ENCODE data around the gene CCDC51.
"Not testable (repeated sequence)": the region's sequence is repeated elsewhere in the genome, so short reads cannot be mapped to it uniquely, and the experiment has no call there.

The CCDC51 gene

DNA sequence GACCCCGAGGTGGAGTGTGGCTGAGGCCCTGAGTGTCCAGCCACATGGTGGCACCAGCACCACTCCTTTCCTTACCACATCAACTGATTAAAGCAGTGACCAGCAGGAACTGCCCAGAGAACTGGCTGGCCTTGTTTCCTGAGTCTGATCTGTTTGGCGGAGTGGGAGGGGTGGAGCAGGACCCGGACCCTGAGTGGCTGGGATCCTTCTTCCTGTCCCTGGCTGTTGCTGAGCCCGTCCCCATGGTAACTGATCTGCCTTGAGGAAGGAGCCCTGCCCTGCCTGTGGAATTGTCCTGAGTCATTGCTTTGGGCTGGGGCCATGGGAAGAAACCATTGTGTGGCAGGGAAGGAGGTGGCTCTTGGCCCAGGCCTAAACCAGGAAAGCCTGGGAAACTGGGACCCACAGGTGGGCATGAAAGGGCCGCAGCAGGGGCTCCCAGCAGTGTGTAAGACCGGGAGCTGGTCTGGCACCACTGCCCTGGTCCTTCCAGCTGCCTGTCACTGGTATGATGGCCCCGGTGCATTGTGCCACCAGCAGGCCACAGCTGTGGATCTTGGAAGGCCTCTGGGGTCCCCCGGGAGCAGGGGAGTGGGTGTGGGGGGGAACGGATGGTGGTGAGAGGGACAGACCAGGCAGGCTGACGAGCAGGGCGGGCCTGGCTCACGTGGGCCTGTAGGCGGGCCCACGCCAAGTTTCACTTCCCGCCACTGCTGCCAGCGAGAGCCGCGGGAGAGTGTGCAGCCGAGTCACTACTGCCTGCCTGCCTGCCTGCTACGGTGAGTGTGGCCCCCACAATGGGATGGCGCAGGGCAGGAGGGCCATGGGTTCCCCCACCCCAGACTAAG lies 25.8 kb upstream of the CCDC51 start:
- DNase-seq: peak; percentile 96

DNA sequence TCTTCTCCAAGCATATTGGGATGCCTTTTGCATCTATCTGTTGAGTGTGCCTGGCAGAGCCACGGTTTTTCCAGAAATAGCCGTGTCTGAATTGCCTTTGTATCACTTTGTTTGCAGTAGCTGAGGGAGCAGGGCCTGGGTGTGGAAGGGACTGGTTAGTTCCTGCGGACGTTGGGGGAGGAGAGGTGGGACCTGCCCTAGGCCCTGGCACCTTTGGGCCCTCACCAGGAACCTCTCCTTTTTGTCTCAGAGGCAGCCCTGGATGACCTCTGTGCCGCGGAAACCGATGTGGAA lies 25.3 kb upstream of the CCDC51 start:
- DNase-seq: no peak

DNA sequence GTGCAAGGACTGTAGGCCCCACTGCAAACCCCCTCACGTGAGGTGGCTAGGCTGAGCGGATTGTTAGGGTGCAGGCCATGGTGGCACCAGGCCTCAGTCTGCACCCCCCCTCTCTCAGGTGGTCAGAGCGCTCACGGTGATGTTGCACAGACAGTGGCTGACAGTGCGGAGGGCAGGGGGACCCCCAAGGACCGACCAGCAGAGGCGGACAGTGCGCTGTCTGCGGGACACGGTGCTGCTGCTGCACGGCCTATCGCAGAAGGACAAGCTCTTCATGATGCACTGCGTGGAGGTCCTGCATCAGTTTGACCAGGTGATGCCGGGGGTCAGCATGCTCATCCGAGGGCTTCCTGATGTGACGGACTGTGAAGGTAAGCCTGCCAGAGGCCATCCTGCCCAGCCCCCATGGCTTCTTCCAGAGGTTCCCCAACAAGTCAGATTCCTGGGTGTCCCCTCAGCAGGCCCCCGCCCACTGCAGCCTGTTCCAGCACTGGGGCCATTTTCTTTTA lies 24.8 kb upstream of the CCDC51 start:
- DNase-seq: no peak

DNA sequence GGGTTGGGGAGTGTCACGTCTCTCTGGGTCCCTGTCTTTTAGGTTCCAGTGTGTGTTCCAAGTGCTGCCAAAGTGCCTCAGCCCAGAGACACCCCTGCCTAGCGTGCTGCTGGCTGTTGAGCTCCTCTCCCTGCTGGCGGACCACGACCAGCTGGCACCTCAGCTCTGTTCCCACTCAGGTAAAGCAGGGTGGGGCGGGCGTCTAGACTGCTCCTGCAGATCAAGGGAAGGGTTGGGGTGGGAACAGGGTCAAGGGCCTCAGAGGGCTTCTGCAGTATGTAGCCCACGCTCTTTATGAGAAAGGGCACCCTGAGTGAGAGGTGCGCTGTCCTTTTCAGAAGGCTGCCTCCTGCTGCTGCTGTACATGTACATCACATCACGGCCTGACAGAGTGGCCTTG lies 23.8 kb upstream of the CCDC51 start:
- DNase-seq: no peak

DNA sequence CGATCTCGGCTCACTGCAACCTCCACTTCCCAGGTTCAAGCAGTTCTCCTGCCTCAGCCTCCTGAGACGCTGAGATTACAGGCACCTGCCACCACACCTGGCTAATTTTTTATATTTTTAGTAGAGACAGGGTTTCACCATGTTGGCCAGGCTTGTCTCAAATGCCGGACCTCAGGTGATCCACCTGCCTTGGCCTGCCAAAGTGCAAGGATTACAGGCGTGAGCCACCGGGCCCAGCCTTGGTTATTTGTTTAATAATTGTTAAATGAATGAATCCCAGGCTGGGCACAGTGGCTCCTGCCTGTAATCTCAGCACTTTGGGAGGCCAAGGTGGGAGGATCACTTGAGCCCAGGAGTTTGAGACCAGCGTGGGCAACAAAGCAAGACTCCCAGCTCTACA lies 21.8 kb upstream of the CCDC51 start:
- not testable (repeated sequence) for DNase-seq

DNA sequence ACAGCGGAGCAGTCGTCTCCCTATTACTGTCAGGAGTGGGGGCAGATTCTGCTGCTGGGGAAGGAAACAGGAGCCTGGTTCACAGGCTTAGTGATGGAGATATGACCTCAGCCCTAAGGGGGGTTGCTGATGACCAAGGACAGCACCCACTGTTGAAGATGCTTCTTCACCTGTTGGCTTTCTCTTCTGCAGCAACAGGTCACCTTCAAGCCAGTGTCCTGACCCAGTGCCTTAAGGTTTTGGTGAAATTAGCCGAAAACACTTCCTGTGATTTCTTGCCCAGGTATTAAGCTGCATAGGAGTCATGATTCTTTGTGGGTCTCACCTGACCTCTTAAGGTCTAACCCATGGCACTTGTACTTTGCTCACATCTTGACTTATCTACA lies 20.6 kb upstream of the CCDC51 start:
- DNase-seq: no peak

DNA sequence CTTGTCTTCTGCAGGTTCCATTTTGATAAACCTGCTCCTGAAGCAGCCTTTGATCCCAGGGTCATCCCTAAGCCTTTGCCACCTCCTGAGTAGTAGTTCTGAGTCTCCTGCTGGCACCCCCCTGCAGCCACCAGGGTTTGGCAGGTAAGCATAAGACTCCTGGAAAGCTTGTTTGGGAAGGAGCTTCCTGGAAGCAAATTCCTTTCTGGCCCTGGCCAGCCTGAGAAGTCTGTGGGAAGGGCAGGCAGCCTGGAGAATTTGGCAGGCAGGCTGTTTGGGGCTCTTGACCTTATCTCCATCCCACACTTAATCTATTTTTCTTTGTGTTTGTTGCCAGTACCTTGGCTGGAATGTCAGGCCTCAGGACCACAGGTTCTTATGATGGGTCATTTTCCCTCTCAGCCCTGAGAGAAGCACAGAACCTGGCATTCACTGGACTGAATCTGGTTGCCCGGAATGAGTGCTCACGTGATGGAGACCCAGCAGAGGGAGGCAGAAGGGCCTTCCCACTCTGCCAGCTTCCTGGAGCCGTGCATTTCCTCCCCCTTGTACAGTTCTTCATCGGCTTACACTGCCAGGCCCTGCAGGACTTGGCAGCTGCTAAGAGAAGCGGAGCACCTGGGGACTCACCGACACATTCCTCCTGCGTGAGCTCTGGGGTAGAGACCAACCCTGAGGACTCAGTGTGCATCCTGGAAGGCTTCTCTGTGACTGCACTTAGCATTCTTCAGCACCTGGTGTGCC lies 20.0 kb upstream of the CCDC51 start:
- no peak for DNase-seq

DNA sequence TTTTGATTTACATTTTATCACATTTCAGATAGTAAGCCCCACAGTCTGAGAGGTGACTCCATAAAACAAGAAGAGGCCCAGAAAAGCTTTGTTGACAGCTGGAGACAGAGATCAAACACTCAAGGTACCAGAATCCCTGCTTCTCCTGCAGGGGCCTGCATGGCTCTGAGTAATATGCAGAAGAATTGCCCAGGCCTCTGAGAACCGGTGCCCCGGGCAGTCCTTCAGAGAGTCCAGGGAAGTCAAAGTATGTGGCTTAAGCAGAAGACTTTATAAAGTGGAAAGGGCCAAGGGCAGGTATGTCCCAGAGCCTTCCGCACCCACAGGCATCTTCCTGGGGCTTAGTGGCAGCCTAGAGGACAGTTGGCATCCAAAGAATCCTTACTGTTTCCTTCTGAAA lies 19.4 kb upstream of the CCDC51 start:
- DNase-seq: no peak

DNA sequence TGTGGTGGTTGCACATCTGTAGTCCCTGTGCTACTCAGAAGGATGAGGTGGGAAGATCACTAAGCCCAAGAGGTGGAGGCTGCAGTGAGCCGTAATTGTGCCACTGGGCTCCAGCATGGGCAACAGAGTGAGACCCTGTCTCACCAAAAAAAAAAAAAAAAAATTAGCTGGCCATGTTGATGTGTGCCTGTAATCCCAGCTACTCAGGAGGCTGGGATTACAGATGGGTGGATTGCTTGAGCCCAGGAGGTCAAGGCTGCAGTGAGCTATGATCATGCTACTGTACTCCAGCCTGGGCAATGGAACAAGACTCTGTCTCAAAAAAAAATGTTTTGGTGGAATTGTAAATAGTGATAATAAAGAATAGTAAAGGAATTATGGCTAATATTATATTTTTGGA lies 16.5 kb upstream of the CCDC51 start:
- DNase-seq: no peak

DNA sequence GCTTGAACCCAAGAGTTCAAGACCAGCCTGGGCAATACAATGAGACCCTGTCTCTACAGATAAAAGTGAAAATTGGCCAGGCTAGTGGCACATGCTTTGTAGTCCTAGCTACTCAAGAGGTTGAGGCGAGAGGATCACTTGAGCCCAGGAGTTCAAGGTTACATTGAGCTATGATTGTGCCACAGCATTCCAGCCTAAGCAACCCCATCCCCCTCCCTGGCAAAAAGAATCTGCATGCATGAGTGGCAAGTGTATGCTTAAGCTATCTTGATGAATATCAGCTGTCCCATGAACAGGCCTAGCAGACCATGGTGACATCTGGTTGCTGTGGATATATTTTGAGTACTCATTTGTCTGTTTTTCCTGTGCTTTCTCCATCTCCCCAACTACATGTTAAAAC lies 11.4 kb upstream of the CCDC51 start:
- DNase-seq: no peak

DNA sequence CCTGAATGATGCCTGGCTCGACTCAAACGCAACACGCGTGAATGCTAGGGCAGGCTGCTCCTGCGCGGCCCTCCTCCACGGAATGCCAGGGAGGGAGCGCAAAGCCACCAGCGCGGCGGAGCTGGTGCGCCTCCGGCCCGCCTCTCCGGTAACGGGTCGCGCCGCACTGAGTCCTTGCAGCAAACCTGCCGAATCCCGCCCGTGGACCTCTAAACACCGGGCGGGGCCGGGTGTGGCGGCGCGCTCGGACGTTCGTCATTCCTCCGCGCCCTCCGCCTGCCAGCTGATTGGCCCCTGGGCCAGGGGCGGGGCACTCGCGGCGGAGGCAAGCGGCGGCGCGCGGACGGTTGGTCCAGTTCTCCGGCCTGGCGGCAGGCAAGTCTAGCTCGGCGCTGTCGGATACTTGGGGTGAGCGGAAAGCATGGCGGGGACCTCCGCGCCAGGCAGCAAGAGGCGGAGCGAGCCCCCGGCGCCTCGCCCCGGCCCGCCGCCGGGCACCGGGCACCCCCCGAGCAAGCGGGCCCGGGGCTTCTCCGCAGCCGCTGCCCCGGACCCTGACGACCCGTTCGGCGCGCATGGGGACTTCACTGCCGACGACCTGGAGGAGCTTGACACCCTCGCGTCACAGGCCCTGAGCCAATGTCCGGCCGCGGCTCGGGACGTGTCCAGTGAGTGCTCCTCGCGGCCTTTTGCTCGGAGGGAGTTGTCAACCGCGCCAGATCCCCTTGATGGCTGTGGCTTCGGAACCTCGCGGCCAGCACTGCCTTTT lies 6.7 kb upstream of the CCDC51 start, which contains the start of gene ATRIP:
Gene ATRIP, plus strand, starts transcription at position 313 of the 769 bp plus-strand sequence. Its CDS starts 109 bp downstream, at position 422.
- peak; percentile 96 for DNase-seq

DNA sequence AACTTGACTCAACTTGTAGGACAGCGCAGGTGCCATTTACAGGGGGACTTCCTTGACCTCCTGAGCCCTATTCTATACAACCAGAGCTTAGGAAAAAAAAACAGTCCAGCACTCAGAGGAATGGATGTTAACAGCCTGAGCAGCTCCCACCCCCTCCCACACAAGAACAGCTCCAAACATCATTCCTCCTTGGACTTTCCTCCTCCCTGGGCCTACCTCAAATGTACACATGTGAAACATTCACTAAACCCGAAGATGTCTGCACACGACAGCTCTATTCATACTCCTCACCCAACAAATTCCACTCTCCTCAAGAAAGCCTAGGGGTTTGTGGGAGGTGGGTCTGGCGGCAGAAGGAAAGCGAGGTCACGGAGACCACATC lies 6.1 kb upstream of the CCDC51 start:
- DNase-seq: peak; percentile 19

DNA sequence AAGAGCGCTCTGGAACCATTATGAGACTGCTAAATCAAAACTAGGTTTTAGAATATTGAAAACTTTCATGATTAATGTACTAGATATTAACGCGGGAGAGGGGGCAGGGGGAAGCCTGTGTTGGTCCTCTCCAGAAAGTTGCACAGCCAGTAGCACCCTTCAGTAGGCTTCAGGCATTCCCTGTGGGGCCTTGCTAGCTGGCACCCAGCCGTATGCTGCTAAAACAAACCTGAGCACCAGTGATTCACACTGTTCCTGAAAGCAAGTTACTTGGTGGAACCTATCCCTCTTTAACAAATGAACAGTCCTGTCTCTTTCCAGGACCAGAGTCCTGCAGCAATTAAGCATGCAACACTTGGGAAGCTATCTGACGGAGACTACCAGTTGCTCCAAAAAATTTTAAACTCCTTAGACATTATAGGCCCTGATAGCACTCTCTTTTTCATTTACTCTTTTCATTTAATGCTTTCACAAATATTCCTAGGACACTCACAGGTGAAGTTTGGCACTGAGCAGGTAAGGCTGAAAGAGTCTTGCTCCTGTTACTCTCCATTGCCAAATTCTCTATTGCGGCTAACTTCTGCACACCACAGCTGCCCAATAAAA lies 5.5 kb upstream of the CCDC51 start:
- DNase-seq: no peak

DNA sequence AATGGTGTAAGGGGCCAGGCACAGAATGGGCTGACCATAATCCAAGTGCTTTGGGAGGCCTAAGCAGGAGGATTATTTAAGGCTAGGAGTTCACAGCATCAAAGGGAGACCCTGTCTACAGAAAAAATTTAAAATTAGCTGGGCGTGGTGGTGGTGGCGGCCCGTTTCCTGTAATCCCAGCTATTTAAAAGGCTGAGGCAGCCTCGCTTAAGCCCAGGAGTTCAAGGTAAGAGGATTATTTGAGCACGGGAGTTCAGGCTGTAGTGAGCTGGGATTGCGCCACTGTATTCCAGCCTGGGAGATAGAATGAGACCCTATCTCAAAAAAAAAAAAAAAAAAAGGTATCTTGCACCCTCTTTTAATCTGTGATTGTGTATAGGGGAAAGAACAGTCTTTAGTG lies 2.0 kb upstream of the CCDC51 start:
- no peak for DNase-seq

DNA sequence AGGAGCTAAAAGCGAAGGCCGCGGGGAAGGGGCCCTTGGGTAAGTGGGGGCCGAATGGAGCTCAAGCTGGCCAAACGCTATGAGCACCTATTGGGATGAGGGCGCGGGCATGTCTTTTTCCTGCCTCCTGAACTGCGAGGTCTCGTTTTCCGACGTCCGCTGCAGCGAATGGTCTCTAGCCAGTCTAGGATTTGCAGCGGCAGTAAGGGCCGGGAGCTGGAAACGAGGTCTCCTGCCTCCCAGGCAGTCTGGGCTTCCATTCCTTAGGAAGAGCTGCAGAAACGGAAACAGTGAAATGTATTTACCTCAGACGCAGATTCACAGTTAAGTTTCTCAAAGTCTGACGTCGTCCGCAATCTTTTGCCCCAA lies 655 bp upstream of the CCDC51 start:
- DNase-seq: peak; percentile 35

DNA sequence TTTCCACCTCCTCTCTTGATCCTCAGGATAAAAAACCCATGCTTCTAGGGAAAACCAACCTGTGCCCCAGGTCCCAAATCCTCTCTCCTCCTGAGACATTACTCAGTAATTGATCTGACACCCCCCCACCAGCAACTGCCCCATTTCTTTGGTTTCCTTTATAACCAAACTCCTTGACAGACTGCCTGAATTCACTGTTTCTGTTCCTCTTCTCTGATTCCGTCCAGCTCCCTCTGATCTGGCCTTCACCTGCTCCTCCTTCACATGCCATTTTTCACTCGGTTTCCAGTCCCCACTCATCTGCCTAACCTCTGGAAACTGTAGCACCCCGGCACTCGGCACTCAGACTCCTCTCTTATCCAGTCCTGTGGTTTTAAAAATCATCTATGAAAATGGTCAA lies 2.1 kb downstream of the CCDC51 start:
- no peak for DNase-seq

DNA sequence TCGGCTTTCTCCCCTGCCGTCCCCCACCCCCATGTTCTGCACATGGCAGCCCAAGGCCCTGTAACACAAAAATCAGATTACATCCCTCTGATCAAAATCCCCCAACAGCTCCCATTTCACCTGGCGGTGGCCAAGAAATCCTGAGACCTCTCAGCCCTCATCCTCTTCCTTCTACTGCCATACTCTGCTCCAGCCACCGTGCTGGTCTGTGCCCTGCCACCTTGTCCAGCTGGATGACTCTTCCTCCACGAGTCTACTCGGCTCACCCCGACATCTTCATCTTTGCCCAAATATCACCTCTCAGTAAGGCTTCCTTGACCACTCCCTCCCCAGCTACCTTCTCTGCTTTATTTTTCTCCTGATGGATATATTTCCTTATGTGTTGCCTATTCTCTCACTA lies 3.1 kb downstream of the CCDC51 start:
- DNase-seq: no peak

DNA sequence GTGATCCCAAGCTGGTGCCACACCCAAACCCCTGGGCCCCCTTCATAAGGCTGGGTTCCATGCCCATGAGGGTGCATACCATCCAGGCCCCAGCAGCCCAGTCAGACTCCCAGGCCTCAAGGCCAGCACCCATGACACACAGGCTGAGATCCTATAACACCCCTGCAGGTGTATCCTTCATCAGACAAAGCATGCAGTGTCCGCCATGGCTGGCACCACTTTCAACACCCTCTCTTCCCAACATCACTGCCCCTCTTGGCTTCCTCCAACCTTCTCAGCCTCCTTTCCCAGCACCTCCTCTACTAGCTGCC lies 3.5 kb downstream of the CCDC51 start:
- DNase-seq: no peak

DNA sequence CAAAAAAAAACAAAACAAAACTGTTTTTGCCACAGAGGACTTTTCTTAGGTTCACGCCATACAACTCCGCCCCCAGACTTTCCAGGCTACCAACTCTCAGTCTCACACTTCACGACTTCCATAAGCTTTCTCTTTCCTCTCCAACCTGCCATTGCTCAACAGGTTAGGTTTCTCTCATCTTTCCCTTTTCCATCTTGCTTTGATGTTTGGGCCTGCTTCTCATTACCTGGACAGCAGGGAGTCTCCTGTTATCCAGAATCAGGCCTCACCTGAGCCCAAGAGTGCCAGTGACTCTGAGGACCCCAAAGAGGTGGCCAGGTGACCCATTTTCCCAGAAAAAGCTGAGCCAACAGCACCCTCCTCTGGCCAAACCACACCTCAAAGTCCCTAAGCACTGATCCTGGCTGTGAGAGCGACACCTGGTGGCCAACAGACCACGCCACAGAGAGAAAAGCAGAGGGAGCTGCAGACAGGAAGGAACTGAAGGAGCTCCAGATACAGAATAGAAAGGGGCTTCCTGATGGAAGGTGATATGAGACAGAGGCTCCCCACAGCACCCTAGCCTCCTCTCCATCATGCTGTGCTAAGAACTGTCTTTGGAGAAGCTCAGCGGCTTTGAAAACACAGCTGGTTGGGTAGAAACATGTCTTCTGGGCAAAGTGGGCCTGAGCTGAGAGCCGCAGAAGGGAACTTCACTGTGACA lies 4.0 kb downstream of the CCDC51 start:
- peak; percentile 93 for DNase-seq

DNA sequence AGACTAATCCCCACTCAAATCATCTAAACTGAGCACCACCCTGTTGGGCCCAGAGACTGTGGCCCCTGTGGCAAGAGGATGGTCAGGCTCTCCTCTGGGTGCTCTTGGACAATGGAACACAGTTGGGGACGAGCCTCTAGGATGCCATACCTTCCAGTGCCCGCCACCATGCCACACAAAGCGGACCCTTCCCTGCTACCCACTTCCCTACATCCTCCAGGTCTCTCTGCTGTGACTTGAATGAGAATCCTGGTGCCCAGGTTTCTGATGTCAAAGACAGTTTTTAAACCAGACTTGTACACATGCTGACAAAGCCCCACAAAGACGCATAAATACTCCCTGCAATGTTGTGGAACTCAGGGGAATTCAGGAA lies 4.7 kb downstream of the CCDC51 start:
- DNase-seq: no peak

DNA sequence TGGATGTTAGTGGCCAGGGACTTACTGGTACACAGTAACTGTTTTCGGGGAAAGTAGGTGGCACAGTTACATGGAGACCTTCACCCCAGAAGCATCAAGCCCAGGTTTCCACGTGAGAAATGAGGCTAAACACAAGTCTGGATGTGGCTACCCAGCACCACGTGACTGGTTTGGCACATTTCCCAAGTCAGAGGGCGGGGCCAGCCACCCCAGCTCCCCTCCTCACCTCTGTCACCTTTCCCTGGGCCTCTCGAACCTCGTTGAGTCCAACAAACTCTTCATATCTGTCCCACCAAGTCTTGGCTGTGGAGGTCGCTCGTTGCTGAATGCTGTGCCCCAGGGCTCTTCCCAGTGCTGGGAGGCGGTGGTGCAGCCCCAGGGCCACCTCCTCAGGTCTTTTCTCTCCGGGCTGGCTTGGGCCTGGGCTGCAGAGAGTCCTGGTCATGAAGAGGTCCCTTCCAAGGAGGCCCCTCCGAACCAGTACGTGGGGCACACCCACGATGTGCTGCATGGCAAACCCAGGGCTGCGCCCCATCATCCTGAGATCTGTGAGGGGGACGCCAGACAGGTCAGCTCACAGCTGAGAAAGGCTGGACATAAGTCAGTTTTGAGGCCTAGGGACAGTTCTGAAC lies 5.2 kb downstream of the CCDC51 start:
- peak; percentile 30 for DNase-seq

DNA sequence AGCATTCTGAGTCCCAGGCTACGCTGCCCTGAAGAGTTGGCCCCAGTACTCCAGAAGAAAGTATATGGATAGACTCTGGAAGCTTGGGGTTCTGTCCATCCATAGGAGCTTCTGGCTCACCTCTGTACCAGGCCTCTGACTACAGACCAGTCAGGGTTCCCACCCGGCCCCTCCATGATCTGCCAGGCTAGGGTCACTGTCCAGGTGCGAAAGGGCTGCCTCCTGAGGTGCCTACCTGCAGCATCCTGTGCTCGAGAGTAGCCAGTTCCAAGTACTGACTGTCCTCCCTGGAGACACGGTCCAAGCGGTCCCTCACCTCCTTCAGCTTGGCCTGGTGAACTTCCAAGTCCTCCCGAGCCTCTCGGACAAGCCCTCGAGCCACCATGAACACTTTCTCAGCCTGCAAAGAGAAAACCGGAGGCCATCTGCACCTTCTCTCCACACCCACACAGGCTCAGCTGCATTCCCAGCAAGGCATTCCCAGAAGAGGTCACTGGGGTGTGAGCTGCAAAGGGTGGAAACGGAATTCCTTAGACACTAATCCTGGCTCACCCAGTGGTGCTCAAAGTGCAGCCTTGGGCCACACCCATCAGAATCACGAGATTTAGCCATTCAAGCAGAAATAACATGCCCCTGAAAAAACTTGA lies 6.3 kb downstream of the CCDC51 start:
- DNase-seq: no peak
